Midbrain (tissue), 1 donor: Measurements from ENCODE around the gene SCO1.
"Not testable (repeated sequence)": the region's sequence is repeated elsewhere in the genome, so short reads cannot be mapped to it uniquely, and the experiment has no call there.

Source experiments
- DNase-seq: peaks from one replicate; lab custom pipeline; 2025; lab: John Stamatoyannopoulos, UW

SCO1 gene

GRCh38 chr17:10726196-10726595 lies 28.9 kb upstream of the SCO1 start:
- DNase-seq: no peak

DNA sequence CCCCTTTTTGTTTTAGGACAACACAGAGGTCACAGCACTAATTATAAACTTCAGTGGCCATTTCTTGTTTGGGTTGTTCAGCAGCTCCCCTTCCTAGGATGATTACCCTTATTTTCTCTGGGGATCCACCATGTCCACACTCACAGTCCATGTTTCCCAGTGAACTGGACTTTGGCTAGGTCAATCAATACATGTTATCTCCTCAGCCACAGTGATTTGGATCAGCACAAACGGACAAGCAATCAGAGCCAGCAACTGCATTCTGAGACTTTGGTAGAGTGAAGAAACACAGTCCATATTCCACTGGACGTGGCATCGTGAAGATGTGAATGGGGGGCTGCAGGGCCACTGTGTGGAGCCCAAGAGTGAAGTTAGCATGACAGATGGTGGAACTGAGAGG lies 27.9 kb upstream of the SCO1 start:
- no peak for DNase-seq

GRCh38 chr17:10724546-10725195 lies 27.3 kb upstream of the SCO1 start:
- DNase-seq: no peak

- no peak for DNase-seq
Observed at GRCh38 chr17:10718547-10718946, 21.2 kb upstream of the SCO1 start.

DNA sequence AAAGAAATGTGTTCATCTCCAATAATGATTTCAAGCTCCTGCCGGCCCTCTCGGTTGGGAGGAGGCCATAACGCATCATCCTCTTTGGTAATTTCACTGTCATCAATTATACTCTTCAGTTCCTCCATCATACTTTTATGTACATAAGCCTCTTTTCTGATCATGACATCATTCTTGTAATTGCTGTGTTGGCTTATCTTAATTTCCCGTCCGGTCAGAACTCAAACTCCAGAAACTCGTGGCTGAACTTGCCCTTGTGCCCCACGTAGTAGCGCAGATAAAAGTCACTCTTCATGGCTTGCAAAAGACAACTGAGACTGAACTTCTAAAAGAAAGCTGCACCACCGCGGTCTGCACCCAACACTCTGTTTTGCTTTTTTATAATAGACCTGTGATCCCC lies 18.9 kb upstream of the SCO1 start:
- no peak for DNase-seq

DNA sequence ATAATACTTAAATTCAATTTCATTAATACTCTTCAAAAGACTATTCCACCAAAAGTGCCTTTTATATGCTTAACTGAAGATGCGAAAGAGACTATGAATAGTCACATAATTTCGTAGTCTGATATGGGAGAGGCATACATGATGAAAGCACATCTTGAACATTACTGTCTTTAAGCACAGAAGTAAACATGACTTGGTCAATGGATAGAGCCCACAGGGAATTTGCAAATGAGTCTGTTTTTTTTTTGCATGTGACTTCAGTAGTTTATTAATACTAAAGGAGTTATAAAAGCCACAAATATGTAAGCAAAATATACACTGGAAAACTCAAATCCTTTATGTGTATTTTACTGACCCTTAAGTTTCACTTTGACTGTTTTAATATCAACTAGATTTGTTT lies 16.0 kb upstream of the SCO1 start:
- DNase-seq: no peak

DNA sequence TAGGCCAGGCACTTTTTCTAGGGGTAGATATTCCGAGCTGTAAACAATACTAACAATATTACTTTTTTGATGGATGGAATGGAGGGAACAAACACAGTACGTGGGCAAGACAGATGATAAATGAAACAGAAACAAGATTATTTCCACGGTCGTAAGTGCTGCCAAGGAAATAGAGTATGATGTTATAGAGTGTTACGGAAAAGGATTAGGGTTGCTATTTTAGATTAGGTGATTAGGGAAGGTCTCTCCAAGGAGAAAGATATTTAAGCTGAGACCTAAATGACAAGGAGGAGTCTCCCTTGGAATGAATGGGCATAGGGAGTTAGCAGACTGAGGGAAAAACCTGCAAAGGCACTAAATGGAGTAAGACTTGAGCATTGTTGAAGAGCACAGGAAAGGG lies 8.4 kb upstream of the SCO1 start:
- no peak for DNase-seq

- no peak for DNase-seq
Observed at GRCh38 chr17:10702574-10702973, 5.2 kb upstream of the SCO1 start.

- no peak for DNase-seq
Observed at GRCh38 chr17:10699856-10700255, 2.5 kb upstream of the SCO1 start.

- no peak for DNase-seq
Observed at GRCh38 chr17:10698096-10698818, 924 bp upstream of the SCO1 start.

GRCh38 chr17:10695875-10696407 lies 1.4 kb downstream of the SCO1 start:
- not testable (repeated sequence) for DNase-seq

DNA sequence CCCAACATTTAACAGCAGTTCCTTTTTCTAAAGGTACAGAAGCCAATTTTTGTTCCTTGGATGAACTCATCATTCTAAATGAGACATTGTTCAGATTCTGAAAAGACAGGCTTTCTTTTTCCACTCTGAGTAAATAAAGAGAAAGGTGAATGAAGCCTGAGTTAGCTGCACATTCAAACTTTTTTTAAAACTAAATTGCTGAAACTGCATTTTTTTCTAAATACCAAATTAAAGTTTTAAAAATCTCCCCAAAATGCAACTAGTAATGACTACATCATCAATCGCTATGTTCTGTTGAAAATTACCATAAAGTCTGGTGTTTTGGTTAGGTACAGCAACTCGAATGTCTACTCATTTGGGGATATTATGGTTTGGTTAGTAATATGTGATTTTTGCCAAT lies 9.8 kb downstream of the SCO1 start:
- DNase-seq: no peak

GRCh38 chr17:10683853-10684252 lies 13.5 kb downstream of the SCO1 start:
- no peak for DNase-seq

- no peak for DNase-seq
Observed at GRCh38 chr17:10681866-10682446, 15.4 kb downstream of the SCO1 start.

DNA sequence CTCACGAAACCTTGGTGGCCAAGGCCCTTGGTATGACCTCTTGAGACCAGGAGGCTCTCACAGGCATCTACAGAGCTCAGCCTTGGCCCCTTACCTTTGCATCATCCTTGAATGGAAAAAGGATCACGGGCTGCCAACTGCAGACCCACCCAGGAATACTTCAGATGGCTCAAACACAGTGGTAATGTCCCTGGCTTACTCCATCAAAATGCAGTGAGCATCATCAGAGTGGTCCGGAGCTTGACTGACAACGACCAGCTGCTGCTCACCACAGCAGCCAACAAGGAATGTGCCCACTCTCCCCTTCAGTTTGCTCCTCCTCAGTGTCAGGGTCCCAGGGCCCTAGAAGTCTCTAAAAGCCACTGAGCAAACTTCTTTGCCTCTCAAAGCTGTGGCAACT lies 22.6 kb downstream of the SCO1 start:
- no peak for DNase-seq

GRCh38 chr17:10673312-10673711 lies 24.0 kb downstream of the SCO1 start:
- DNase-seq: no peak

GRCh38 chr17:10668775-10669174 lies 28.6 kb downstream of the SCO1 start:
- no peak for DNase-seq

DNA sequence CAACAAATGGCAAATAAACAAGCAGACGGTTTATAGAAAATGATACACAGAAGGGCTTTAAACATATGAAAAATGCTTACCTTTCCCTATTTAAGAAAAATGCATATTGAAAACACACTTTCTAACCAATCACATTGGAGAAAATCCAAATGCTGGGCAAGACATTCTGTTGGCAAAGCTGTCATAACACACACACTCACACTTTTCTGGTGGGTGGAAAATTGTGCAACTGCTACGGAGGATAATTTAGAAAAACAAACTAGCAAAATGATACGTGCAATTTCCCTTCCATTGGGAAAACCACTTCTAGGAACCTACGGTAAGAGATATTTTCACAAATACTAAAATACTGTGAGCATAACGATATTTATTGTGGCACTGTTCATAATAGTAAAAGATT lies 30.4 kb downstream of the SCO1 start:
- DNase-seq: no peak

DNA sequence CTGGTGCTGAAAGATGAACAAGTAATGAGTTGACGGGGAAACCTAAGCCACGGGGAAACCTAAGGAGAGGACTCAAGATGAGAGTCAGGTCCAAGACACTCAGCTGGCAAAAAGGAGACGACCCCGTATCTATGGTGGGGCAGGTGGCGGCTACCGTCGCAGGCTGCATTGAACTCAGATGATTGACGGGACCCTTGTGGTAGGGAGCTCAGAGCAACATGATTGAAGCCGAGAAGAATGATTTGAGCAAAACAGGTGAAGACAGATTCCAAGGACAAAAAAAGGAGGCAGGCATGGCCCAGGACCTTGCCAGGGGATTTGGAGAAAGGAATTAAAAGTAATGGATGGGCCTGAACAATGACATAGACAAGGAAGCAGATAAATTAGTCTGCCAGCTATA lies 32.8 kb downstream of the SCO1 start:
- DNase-seq: no peak

DNA sequence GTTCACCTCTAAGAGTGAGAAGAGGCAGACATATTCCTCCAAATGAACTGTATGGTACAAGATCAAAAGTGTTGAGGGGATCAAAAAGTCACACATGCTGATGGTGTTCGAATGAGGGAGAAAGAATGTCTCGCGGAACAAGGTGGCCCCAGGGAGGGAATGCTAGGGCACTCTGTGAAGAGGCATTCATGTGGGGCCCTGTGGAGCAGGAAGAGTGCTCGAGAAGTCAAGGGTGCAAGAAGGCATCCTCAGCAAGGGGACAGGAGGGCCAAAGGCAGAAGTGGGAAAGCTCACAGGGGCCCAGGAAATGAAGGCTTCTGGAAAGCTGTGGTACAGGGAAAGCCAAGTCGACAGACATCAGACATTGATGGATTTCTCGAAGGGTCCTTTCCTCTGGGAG lies 34.1 kb downstream of the SCO1 start:
- DNase-seq: no peak

GRCh38 chr17:10661437-10661836 lies 35.9 kb downstream of the SCO1 start:
- DNase-seq: no peak

- no peak for DNase-seq
Observed at GRCh38 chr17:10657879-10658278, 39.5 kb downstream of the SCO1 start.

GRCh38 chr17:10657148-10657547 lies 40.2 kb downstream of the SCO1 start, which contains the start of gene MYH3:
Gene MYH3 (minus strand): TSS chr17:10657309. CDS start chr17:10655064, 2,245 bp downstream.
- DNase-seq: no peak
